ENCODE data around the gene RBM6. TPM values are rescaled to one million over a fixed set of nuclear protein-coding genes. Genes with fewer than 3 reads are reported as not detected.
A peak's percentile ranks its signal among the peaks of the same experiment; 100 is the strongest.

RBM6 gene
- total RNA-seq, 1 experiment from 2014 or later = 72.0 TPM

GRCh38 chr3:49937090-49937489 lies 2.9 kb upstream of the RBM6 start:
- no peak for TF ChIP-seq EZH2 (IDR thresholded peaks at IDR 0.05; ENCODE audit: low read depth)
- Histone ChIP-seq H3K36me3 (ENCODE audit: low read depth) (no peaks in the 10 kb centered on the region), H3K27ac (no peak overlapping the region), H4K20me1 (ENCODE audit: insufficient read depth) (peaks cover 10% of the 10 kb centered on the region; the same call in 1 of the 2 replicates), H3K9me3 (ENCODE audit: insufficient read depth, low read depth) (no peaks in the 10 kb centered on the region), H3F3A (ENCODE audit: insufficient read depth, low read depth) (peaks cover 20% of the 10 kb centered on the region; the same call in 1 of the 2 replicates), H3K27me3 (ENCODE audit: insufficient read depth, low read depth) (no peaks in the 10 kb centered on the region), H3K79me2 (ENCODE audit: low read depth) (peaks cover 17% of the 10 kb centered on the region), H3K4me1 (replicated peaks; ENCODE audit: insufficient read depth) (peaks cover 8% of the 10 kb centered on the region; the same call in 1 of the 2 replicates), H3K4me3 (no peak overlapping the region), H2AFZ (no peak overlapping the region), H3K9me2 (ENCODE audit: insufficient read depth) (no peaks in the 10 kb centered on the region), H3K4me2 (no peak overlapping the region)
- DNase-seq = peak in 1 of 2 experiments; percentile 45
- intact Hi-C loops (cut with micrococcal nuclease; ENCODE audit: unreplicated experiment) = no loop called here
- BruUV-seq (replicated peaks) = no TSS peak
- ChIA-PET POLR2A (ENCODE audit: unreplicated experiment) (no interaction called here), CTCF (no interaction called here)

DNA sequence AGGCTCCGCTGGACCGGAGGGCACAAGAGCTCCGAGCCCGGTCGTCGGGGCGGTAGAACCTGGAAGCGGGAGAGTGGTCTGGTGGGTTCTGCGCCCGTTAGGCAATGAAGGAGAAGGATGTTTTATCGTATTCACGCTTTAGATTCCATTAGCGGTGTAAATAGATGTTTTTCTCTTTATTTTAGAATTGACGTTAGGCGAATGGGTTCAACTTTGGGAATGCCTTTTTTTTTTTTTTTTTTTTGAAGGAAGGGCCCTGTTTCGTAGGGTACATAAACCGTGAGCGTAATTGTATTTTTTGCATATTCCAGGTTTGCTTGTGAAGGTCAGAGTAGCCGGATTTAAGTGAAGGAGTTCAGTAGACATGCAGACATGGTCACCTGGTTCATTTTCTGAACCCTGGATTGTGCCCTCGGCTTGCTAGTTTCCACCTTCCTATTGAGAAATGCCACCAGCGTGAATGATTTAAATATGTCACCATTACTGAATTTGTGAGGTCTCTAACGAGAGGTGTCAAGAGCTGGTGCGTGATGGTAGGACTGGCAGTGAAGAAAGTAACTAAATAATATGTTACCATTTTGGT lies 808 bp downstream of the RBM6 start:
- POLR2A ChIA-PET (ENCODE audit: unreplicated experiment) = interaction anchor here (1.6 kb wide), 1 partner anchor 11 kb away, joined by 6 read pairs; the partner anchor contains the start of gene MON1A
- H3K27ac ChIP-seq = peak overlapping the region; percentile 72
- intact Hi-C loops (cut with micrococcal nuclease; ENCODE audit: unreplicated experiment) = loop anchor here (1.0 kb wide), 2 partner anchors 11 to 37 kb away; partner anchors contain the start of genes MON1A and MST1R
- CTCF ChIA-PET = interaction anchor here (2.2 kb wide), 1 partner anchor 11 kb away, joined by 12 read pairs; the partner anchor contains the start of gene MON1A
- TSS peak; percentile 55 for BruUV-seq (replicated peaks)
- no peak for TF ChIP-seq EZH2 (IDR thresholded peaks at IDR 0.05; ENCODE audit: low read depth)
- TF ChIP-seq, protein P1, sequence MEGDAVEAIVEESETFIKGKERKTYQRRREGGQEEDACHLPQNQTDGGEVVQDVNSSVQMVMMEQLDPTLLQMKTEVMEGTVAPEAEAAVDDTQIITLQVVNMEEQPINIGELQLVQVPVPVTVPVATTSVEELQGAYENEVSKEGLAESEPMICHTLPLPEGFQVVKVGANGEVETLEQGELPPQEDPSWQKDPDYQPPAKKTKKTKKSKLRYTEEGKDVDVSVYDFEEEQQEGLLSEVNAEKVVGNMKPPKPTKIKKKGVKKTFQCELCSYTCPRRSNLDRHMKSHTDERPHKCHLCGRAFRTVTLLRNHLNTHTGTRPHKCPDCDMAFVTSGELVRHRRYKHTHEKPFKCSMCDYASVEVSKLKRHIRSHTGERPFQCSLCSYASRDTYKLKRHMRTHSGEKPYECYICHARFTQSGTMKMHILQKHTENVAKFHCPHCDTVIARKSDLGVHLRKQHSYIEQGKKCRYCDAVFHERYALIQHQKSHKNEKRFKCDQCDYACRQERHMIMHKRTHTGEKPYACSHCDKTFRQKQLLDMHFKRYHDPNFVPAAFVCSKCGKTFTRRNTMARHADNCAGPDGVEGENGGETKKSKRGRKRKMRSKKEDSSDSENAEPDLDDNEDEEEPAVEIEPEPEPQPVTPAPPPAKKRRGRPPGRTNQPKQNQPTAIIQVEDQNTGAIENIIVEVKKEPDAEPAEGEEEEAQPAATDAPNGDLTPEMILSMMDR (conservative IDR thresholded peaks at IDR 0.05) = no peak
- H3K79me2 ChIP-seq (ENCODE audit: low read depth) = peaks cover 51% of the 10 kb centered on the region
- H2AFZ ChIP-seq = peak overlapping the region; percentile 86
- no peaks in the 10 kb centered on the region for H3K27me3 ChIP-seq (ENCODE audit: insufficient read depth, low read depth)
- H4K20me1 ChIP-seq (ENCODE audit: insufficient read depth) = peaks cover 28% of the 10 kb centered on the region
- peak overlapping the region; percentile 99 for H3K4me3 ChIP-seq
- H3K9me2 ChIP-seq (ENCODE audit: insufficient read depth) = no peaks in the 10 kb centered on the region
- peaks cover 16% of the 10 kb centered on the region; the same call in 1 of the 2 replicates for H3F3A ChIP-seq (ENCODE audit: insufficient read depth, low read depth)
- peaks cover 8% of the 10 kb centered on the region; the same call in 1 of the 2 replicates for H3K4me1 ChIP-seq (replicated peaks; ENCODE audit: insufficient read depth)
- H3K9me3 ChIP-seq (ENCODE audit: insufficient read depth, low read depth) = no peaks in the 10 kb centered on the region
- DNase-seq = no peak
- H3K36me3 ChIP-seq (ENCODE audit: low read depth) = no peaks in the 10 kb centered on the region
- H3K4me2 ChIP-seq = peak overlapping the region; percentile 82

- CTCF ChIA-PET = no interaction called here
- intact Hi-C loops (cut with micrococcal nuclease; ENCODE audit: unreplicated experiment) = no loop called here
- POLR2A ChIA-PET (ENCODE audit: unreplicated experiment) = no interaction called here
Measured at GRCh38 chr3:49942651-49943050, 2.7 kb downstream of the RBM6 start.

More at GRCh38 chr3:49942651-49943050, 2.7 kb downstream of the RBM6 start:
- Histone ChIP-seq H3K79me2 (ENCODE audit: low read depth) (peaks cover 68% of the 10 kb centered on the region), H3K4me1 (replicated peaks; ENCODE audit: insufficient read depth) (peaks cover 8% of the 10 kb centered on the region; the same call in 1 of the 2 replicates), H3K4me3 (no peak overlapping the region), H3K9me3 (ENCODE audit: insufficient read depth, low read depth) (no peaks in the 10 kb centered on the region), H3K27ac (no peak overlapping the region), H3K27me3 (ENCODE audit: insufficient read depth, low read depth) (no peaks in the 10 kb centered on the region), H2AFZ (no peak overlapping the region), H3F3A (ENCODE audit: insufficient read depth, low read depth) (peaks cover 15% of the 10 kb centered on the region; the same call in 1 of the 2 replicates), H4K20me1 (ENCODE audit: insufficient read depth) (peaks cover 41% of the 10 kb centered on the region), H3K4me2 (no peak overlapping the region), H3K36me3 (ENCODE audit: low read depth) (no peaks in the 10 kb centered on the region), H3K9me2 (ENCODE audit: insufficient read depth) (no peaks in the 10 kb centered on the region)
- no TSS peak for BruUV-seq (replicated peaks)
- no peak for DNase-seq
- no peak for TF ChIP-seq EZH2 (IDR thresholded peaks at IDR 0.05; ENCODE audit: low read depth)
- TF ChIP-seq, protein P1 (conservative IDR thresholded peaks at IDR 0.05) = no peak

Measured in PC-9 (cell line).